ENCODE measurements around the gene ALOX15B.

ALOX15B gene

DNA sequence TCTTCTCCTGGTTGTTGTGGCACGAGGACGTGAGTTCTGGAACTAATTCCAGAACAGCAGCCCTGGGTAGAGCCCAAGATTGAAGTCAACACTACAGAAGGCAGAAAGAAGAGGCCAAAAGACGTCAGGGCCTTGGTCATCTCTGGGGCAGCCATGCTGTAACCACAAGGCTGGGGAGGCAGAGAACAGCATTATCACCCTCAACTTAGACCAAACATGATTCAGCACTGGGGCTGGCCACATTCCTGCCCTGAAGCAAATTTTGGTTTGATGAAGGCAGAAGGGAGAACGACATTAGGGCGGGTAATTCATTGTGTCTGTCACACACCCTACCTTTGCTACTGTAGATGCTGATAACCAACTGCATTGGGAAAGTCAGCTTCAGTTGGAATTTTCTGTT lies 9.7 kb upstream of the ALOX15B start:
- Histone ChIP-seq H3K4me3 (no peak overlapping the region), H3K27ac (no peak overlapping the region)
- no peak for DNase-seq (ENCODE audit: low spot score)
- TF ChIP-seq, protein P1, sequence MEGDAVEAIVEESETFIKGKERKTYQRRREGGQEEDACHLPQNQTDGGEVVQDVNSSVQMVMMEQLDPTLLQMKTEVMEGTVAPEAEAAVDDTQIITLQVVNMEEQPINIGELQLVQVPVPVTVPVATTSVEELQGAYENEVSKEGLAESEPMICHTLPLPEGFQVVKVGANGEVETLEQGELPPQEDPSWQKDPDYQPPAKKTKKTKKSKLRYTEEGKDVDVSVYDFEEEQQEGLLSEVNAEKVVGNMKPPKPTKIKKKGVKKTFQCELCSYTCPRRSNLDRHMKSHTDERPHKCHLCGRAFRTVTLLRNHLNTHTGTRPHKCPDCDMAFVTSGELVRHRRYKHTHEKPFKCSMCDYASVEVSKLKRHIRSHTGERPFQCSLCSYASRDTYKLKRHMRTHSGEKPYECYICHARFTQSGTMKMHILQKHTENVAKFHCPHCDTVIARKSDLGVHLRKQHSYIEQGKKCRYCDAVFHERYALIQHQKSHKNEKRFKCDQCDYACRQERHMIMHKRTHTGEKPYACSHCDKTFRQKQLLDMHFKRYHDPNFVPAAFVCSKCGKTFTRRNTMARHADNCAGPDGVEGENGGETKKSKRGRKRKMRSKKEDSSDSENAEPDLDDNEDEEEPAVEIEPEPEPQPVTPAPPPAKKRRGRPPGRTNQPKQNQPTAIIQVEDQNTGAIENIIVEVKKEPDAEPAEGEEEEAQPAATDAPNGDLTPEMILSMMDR (IDR thresholded peaks at IDR 0.05): no peak

DNA sequence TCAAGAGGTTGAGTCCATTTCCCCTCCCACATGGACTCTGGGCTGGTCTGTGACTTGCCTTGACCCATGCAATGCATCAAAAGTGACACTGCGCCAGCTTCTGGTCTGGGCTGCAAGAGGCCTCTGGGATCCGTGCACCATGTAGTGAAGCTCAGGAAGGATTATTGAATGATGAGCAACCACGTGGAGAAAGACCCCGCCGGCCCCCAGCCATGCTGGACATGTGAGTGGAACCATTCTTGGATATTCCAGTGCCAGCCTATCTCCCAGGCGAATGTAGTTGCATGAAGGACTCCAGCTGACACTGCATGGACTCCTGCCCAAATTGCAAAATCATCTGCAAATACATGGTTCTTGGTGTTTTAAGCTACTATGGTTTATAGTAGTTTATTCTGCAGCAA lies 7.6 kb upstream of the ALOX15B start:
- no peak overlapping the region for H3K27ac ChIP-seq
- no peak for DNase-seq (ENCODE audit: low spot score)
- TF ChIP-seq, protein P1 (IDR thresholded peaks at IDR 0.05): no peak
- no peak overlapping the region for H3K4me3 ChIP-seq

DNA sequence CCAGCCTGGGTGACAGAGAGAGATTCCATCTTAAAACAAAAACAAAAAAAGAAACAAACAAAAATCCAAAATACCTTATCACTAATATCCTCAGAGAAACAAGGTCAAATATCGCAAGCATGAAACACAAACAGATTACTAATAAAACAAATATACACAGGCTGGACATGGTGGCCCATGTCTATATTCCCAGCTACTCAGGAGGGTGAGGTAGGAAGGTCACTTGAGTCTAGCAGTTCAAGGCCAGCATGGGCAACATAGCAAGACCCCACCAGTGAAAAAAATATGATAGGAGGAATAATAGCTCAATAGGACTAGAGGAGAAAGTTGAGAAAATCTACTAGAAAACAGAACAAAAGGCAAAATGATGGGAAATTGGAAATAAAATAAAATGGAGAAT lies 6.9 kb upstream of the ALOX15B start:
- TF ChIP-seq, protein P1 (IDR thresholded peaks at IDR 0.05): no peak
- no peak for DNase-seq (ENCODE audit: low spot score)
- Histone ChIP-seq H3K4me3 (no peak overlapping the region), H3K27ac (no peak overlapping the region)

DNA sequence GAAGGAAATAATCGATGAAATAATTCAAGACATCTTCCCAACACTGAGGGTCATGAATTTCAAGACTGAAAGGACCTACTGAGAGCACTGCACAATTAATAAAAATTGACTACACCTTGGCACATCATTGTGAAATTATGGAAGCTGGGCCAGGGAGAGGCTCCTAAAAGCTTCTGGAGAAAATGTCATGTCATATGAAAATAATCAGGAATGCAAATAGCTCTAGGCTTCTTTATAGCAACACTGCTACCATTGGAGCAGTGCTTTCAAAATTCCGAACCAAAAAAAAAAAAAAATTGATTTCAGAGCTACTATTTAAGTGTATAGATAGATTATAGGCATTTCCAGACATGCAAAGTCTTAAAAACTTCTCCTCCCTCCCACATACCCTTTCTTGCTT lies 6.4 kb upstream of the ALOX15B start:
- TF ChIP-seq, protein P1 (IDR thresholded peaks at IDR 0.05): no peak
- Histone ChIP-seq H3K27ac (no peak overlapping the region), H3K4me3 (no peak overlapping the region)
- no peak for DNase-seq (ENCODE audit: low spot score)

DNA sequence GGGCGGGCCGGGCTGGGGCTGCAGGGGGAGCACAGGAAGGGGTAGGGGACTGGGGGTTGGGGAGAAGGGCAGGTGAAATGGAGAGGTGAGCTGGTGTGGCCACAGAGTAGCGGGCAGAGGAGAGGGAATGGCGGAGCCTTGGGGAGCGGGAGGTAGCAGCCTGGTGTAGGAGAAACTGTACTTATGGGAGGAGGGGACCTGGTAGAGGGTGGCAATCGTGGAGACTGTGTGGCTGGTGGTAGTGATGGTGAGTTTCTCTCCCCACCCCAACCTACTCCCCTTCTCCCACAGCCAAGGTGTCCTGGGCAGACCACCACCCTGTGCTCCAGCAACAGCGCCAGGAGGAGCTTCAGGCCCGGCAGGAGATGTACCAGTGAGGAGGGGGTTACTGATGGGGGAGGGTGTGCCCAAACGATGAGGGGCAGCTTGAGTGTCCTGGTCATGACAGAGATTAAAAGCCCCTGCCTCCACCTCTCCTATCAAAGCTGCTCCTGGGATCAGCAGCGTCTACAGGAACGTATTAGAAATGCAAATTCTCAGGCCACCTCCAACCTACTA lies 831 bp downstream of the ALOX15B start:
- no peak for DNase-seq (ENCODE audit: low spot score)
- Histone ChIP-seq H3K4me3 (peak overlapping the region; percentile 53), H3K27ac (no peak overlapping the region)
- TF ChIP-seq, protein P1 (IDR thresholded peaks at IDR 0.05): no peak

DNA sequence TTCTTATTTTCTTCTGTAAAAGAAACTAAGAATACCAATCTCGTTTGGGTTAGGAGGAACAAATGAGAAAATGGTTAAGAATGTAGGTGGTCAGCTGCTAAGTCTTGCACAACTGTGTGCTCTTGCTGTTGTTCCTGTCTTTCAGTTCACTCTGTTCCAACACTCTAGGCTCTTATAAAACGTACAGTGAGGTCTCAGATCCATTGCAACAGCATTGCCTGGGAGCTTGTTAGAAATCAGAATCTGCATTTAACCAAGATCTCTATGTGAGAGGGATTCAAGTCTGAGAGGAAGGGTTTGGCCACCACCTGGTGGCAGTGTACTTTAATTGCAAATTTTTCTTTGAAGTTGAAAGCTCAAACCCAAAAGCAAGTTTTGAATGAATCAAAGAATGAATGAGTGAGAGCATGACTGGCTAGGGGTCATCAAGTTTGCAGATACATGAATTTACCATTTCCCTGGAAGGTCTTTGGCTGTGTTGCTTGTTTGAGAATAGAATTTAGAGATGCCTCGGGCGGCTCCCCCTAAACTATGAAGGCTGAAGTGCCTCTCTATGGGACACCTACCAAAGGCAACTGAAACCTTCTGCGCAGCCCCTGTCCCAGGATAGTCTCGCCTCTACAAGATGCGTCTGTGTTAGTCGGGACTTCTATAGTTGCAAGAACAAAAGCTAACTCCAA lies 2.5 kb downstream of the ALOX15B start:
- TF ChIP-seq, protein P1 (IDR thresholded peaks at IDR 0.05): no peak
- no peak for DNase-seq (ENCODE audit: low spot score)
- Histone ChIP-seq H3K4me3 (peak overlapping the region; percentile 26), H3K27ac (peak overlapping the region in 1 of 2 donors; percentile 61)

DNA sequence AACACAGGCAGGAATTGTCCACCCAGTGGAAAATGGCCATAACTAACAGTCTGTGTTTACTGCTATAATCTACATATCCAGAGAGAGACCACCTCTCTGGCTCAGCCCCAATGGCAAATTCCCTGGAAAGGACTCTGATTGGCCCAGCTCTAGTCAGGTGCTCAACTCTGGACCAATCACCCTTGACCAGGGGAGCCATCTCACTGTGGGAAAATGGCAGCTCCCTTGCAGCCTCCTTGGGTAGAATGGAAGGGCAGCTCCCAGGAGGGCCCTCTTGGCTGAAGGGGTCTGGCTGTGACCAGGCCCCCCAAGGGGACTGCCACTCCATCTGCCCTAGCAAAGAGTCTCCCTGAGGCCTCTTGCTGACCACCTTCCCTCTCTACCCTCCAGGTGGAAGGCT lies 3.1 kb downstream of the ALOX15B start:
- DNase-seq (ENCODE audit: low spot score): no peak
- Histone ChIP-seq H3K4me3 (no peak overlapping the region), H3K27ac (no peak overlapping the region)
- TF ChIP-seq, protein P1 (IDR thresholded peaks at IDR 0.05): no peak
